Astrocyte of the spinal cord (primary cell): ENCODE data around the gene FBXW11.

Experiments used
- DNase-seq: peaks from one replicate; pipeline ENCODE4 v3.0.0; 2011; ENCODE audit warnings: low read depth, low spot score
- H3K4me3 ChIP-seq: 2 replicates; pipeline ENCODE4 v1.5.1; 2011; ENCODE audit warnings: low read depth, mild to moderate bottlenecking, low read length, moderate library complexity
- CTCF ChIP-seq: IDR thresholded peaks from 2 replicates; pipeline ENCODE4 v1.5.1; 2012; ENCODE audit warnings: low read depth, mild to moderate bottlenecking, low read length, inconsistent platforms
- in situ Hi-C: cut with HindIII; loops from 2 replicates; pipeline ENCODE4 v1.10.0; 2017; ENCODE audit warnings: low sequenced_read_pairs

The FBXW11 gene

GRCh38 chr5:171840066-171840465, 166.4 kb downstream of the FBXW11 start:
- no peak for TF ChIP-seq CTCF
- in situ Hi-C loops, result no loop called here
- no peak overlapping the region for H3K4me3 ChIP-seq
- DNase-seq, result no peak

- no peak overlapping the region for H3K4me3 ChIP-seq
- DNase-seq, result no peak
- no peak for TF ChIP-seq CTCF
- in situ Hi-C loops, result no loop called here
Measured at GRCh38 chr5:171839112-171839511, 167.3 kb downstream of the FBXW11 start.

- DNase-seq, result no peak
- no peak for TF ChIP-seq CTCF
- in situ Hi-C loops, result no loop called here
- no peak overlapping the region for H3K4me3 ChIP-seq
Measured at GRCh38 chr5:171838066-171838465, 168.4 kb downstream of the FBXW11 start.

- TF ChIP-seq CTCF, result no peak
- no peak for DNase-seq
- H3K4me3 ChIP-seq, result no peak overlapping the region
- in situ Hi-C loops, result no loop called here
Measured at GRCh38 chr5:171837522-171837921, 168.9 kb downstream of the FBXW11 start.

- DNase-seq, result no peak
- H3K4me3 ChIP-seq, result no peak overlapping the region
- in situ Hi-C loops, result no loop called here
- TF ChIP-seq CTCF, result no peak
Measured at GRCh38 chr5:171835066-171835465, 171.4 kb downstream of the FBXW11 start.

- TF ChIP-seq CTCF, result no peak
- no peak for DNase-seq
- in situ Hi-C loops, result no loop called here
Measured at GRCh38 chr5:171834461-171834860, 172.0 kb downstream of the FBXW11 start.

GRCh38 chr5:171832775-171833174, 173.7 kb downstream of the FBXW11 start:
- no peak for TF ChIP-seq CTCF
- no peak for DNase-seq
- no peak overlapping the region for H3K4me3 ChIP-seq
- in situ Hi-C loops, result no loop called here

More at GRCh38 chr5:171834461-171834860, 172.0 kb downstream of the FBXW11 start:
- H3K4me3 ChIP-seq, result no peak overlapping the region
